ENCODE data around the gene SEMA3C.

DNA sequence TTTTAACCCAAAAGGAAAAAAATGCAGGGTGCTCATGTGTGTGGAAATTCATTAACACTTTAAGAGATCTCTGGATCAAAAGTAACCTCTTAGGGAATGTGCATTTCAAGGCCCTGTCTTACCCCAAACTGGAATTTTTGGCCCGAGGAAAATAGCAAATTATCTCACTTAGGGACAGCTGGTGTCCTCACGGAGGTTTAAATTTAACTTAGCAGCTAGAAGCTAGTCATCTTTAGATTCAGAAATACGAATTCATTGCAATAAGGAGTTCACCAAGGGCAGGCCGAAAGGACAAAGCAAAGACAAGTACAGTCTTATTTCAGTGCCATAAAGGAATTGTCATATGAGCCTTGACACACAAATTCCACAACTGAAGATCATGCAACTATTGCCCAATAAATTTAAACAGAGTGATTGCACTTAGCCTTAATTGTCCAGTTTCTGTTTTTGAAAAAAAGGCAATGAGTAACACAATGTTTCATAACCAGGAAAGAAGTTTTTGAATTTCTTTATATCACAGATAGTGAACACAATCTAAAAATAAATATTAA lies 22.4 kb upstream of the SEMA3C start:
- TF ChIP-seq, protein P1, sequence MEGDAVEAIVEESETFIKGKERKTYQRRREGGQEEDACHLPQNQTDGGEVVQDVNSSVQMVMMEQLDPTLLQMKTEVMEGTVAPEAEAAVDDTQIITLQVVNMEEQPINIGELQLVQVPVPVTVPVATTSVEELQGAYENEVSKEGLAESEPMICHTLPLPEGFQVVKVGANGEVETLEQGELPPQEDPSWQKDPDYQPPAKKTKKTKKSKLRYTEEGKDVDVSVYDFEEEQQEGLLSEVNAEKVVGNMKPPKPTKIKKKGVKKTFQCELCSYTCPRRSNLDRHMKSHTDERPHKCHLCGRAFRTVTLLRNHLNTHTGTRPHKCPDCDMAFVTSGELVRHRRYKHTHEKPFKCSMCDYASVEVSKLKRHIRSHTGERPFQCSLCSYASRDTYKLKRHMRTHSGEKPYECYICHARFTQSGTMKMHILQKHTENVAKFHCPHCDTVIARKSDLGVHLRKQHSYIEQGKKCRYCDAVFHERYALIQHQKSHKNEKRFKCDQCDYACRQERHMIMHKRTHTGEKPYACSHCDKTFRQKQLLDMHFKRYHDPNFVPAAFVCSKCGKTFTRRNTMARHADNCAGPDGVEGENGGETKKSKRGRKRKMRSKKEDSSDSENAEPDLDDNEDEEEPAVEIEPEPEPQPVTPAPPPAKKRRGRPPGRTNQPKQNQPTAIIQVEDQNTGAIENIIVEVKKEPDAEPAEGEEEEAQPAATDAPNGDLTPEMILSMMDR (conservative IDR thresholded peaks at IDR 0.05; ENCODE audit: low read depth, low read length): no peak
- TF ChIP-seq EZH2 (IDR thresholded peaks at IDR 0.05; ENCODE audit: borderline replicate concordance, low read depth, low read length, poor library complexity, severe bottlenecking): no peak

Measured in A673 (cell line).